ENCODE results near the gene TGFBRAP1. TPM values are rescaled to one million over a fixed set of nuclear protein-coding genes. Genes with fewer than 3 reads are reported as not detected.

Gene TGFBRAP1
- total RNA-seq, 4 donors from 2014 or later: 13.1 to 21.8 (median 19.4) TPM

DNA sequence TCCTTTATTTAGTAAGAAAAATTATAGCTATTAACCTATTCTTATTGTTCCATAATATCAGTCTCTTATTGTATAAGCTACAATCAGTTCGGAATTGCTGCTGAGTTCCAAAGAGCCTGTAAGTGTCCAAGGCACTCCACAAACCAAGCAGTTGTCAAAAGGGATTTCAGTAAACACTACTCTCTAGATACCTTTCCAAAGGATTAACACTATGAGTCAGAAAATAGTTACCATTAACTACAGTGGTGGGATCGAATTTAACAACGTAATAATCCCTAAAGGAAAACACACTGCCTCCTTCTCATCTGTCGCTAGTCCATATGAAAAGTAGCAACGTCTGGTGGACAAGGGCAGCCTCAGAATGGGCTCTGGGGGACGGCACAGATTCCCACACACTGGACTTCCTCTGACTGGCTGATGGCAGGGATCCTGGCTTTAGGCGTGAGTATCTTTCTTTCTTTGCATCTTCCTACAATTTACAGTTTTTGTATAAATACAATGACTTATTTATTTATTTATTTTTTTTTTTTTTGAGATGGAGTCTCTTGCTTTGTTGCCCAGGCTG, 8.8 kb downstream of the TGFBRAP1 start:
- in situ Hi-C loops (cut with MboI; ENCODE audit: low pct_ligation_motif_present in 1 of 4, low pct_unique_long_range_greater_than_20kb in 1 of 4, low sequenced_read_pairs in 3 of 4): no loop called here
- Histone ChIP-seq H3K4me1 (peaks cover 0 to 8% (median 0%) of the 10 kb centered on the region in 4 donors), H3K27me3 (no peaks in the 10 kb centered on the region), H3K4me3 (no peak overlapping the region), H3K36me3 (no peaks in the 10 kb centered on the region), H3K9me3 (no peaks in the 10 kb centered on the region), H3K27ac (no peak overlapping the region)
- DNase-seq: no peak
- WGBS, 2 donors (ENCODE audit: low coverage in 1 of 2): 54 to 60% methylated on average over 7 of the region's 7 CpGs
- TF ChIP-seq, protein P1, sequence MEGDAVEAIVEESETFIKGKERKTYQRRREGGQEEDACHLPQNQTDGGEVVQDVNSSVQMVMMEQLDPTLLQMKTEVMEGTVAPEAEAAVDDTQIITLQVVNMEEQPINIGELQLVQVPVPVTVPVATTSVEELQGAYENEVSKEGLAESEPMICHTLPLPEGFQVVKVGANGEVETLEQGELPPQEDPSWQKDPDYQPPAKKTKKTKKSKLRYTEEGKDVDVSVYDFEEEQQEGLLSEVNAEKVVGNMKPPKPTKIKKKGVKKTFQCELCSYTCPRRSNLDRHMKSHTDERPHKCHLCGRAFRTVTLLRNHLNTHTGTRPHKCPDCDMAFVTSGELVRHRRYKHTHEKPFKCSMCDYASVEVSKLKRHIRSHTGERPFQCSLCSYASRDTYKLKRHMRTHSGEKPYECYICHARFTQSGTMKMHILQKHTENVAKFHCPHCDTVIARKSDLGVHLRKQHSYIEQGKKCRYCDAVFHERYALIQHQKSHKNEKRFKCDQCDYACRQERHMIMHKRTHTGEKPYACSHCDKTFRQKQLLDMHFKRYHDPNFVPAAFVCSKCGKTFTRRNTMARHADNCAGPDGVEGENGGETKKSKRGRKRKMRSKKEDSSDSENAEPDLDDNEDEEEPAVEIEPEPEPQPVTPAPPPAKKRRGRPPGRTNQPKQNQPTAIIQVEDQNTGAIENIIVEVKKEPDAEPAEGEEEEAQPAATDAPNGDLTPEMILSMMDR (IDR thresholded peaks at IDR 0.05): no peak
- TF ChIP-seq POLR2AphosphoS5 (IDR thresholded peaks at IDR 0.05): no peak
- no peak for TF ChIP-seq EP300 (IDR thresholded peaks at IDR 0.05; ENCODE audit: low read depth)
- TF ChIP-seq POLR2A (IDR thresholded peaks at IDR 0.05): no peak
- intact Hi-C loops (cut with DNase I; ENCODE audit: low total_unique reads): no loop called here

DNA sequence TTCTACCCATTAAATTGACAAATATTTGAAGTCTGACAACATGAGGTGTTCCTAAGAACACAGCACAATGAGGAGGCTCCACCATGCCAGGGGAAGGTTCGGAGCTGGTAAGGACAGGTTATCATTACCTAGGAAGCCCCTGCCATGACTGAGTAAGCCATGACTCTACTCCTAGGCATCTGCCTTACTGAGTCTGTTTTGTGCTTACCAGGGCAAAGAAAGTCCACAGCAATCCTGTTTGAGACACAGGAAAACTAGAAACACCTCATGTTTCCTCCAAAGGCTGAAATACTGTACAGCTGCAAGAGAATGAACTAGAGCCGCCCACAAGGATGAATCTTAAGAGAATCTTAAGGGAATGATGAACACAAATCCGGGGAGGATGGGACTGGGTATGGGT, 11.6 kb downstream of the TGFBRAP1 start:
- Histone ChIP-seq H3K9me3 (no peaks in the 10 kb centered on the region), H3K27ac (no peak overlapping the region), H3K4me3 (no peak overlapping the region), H3K27me3 (no peaks in the 10 kb centered on the region), H3K36me3 (no peaks in the 10 kb centered on the region), H3K4me1 (peaks cover 0 to 8% (median 0%) of the 10 kb centered on the region in 4 donors)
- no peak for DNase-seq
- in situ Hi-C loops (cut with MboI; ENCODE audit: low pct_ligation_motif_present in 1 of 4, low pct_unique_long_range_greater_than_20kb in 1 of 4, low sequenced_read_pairs in 3 of 4) (no loop called here), intact Hi-C loops (cut with DNase I; ENCODE audit: low total_unique reads) (no loop called here)
- WGBS, 2 donors (ENCODE audit: low coverage in 1 of 2): 95 to 100% methylated on average over 2 to 3 of the region's 3 CpGs
- TF ChIP-seq EP300 (IDR thresholded peaks at IDR 0.05; ENCODE audit: low read depth) (no peak), POLR2A (IDR thresholded peaks at IDR 0.05) (no peak), POLR2AphosphoS5 (IDR thresholded peaks at IDR 0.05) (no peak)
- TF ChIP-seq, protein P1 (IDR thresholded peaks at IDR 0.05): no peak

DNA sequence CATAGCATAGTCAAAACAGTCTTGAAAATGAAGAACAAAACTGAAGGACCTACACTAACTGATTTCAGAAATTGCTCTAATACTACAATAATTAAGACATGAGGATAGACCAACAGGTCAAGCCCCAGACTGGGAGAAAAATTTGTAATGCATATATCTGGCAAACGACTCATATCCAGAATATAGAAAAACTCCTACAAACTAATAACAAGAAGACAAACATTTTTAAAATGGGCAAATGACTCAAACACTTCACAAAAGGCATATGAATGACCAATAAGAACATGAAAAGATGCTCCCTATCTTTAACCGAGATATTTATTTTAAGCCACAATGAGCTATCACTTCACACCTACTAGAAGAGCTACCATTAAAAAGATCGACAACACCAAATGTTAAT, 14.2 kb downstream of the TGFBRAP1 start:
- no peaks in the 10 kb centered on the region for H3K27me3 ChIP-seq
- TF ChIP-seq POLR2AphosphoS5 (IDR thresholded peaks at IDR 0.05) (no peak), POLR2A (IDR thresholded peaks at IDR 0.05) (no peak), EP300 (IDR thresholded peaks at IDR 0.05; ENCODE audit: low read depth) (no peak)
- TF ChIP-seq, protein P1 (IDR thresholded peaks at IDR 0.05): no peak
- peaks cover 0 to 8% (median 0%) of the 10 kb centered on the region in 4 donors for H3K4me1 ChIP-seq
- no peaks in the 10 kb centered on the region for H3K9me3 ChIP-seq
- in situ Hi-C loops (cut with MboI; ENCODE audit: low pct_ligation_motif_present in 1 of 4, low pct_unique_long_range_greater_than_20kb in 1 of 4, low sequenced_read_pairs in 3 of 4): no loop called here
- H3K4me3 ChIP-seq: no peak overlapping the region
- H3K27ac ChIP-seq: no peak overlapping the region
- no peak for DNase-seq
- intact Hi-C loops (cut with DNase I; ENCODE audit: low total_unique reads): no loop called here
- H3K36me3 ChIP-seq: no peaks in the 10 kb centered on the region
- WGBS, 2 donors (ENCODE audit: low coverage in 1 of 2): 80 to 83% methylated on average over 3 of the region's 3 CpGs

DNA sequence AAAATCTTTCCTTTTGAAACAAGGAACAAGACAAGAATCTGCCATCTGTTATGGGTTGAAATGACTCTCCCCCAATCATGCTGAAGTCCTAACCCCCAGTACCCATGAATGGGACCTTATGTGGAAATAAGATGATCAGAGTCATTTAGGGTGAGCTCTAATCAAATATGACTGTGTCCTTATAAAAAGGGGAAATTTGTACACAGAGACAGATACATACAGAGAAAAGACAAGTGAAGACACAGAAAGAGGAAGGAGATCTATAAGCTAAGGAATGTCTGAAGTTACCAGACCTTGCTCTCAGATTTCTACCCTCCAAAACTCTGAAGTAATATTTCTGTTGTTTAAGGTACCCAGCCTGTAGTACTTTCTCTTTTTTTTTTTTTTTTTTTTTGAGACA, 15.7 kb downstream of the TGFBRAP1 start:
- Histone ChIP-seq H3K36me3 (no peaks in the 10 kb centered on the region), H3K9me3 (no peaks in the 10 kb centered on the region), H3K4me1 (peaks cover 0 to 6% (median 0%) of the 10 kb centered on the region in 4 donors), H3K27ac (no peak overlapping the region), H3K27me3 (no peaks in the 10 kb centered on the region), H3K4me3 (no peak overlapping the region)
- TF ChIP-seq EP300 (IDR thresholded peaks at IDR 0.05; ENCODE audit: low read depth) (no peak), POLR2AphosphoS5 (IDR thresholded peaks at IDR 0.05) (no peak), POLR2A (IDR thresholded peaks at IDR 0.05) (no peak)
- TF ChIP-seq, protein P1 (IDR thresholded peaks at IDR 0.05): no peak
- no peak for DNase-seq
- in situ Hi-C loops (cut with MboI; ENCODE audit: low pct_ligation_motif_present in 1 of 4, low pct_unique_long_range_greater_than_20kb in 1 of 4, low sequenced_read_pairs in 3 of 4): no loop called here
- intact Hi-C loops (cut with DNase I; ENCODE audit: low total_unique reads): no loop called here

Data from transverse colon (tissue), 4 donors.